PC-9 (cell line): ENCODE measurements around the gene TGM1.

ENCODE experiments used
- EZH2 ChIP-seq: fragments of 200-600 bp; sonication (generic); IDR thresholded peaks from 2 replicates; pipeline ENCODE4 v1.8.0; 2017; ENCODE audit warnings: antibody characterized with exemption, low read depth
- TF ChIP-seq, protein P1 (sequence below): fragments of 200-600 bp; sonication (generic); conservative IDR thresholded peaks from 2 replicates; pipeline ENCODE4 v1.6.1; 2017; ENCODE audit warnings: mixed run types, antibody characterized with exemption, mild to moderate bottlenecking, moderate library complexity

DNA sequence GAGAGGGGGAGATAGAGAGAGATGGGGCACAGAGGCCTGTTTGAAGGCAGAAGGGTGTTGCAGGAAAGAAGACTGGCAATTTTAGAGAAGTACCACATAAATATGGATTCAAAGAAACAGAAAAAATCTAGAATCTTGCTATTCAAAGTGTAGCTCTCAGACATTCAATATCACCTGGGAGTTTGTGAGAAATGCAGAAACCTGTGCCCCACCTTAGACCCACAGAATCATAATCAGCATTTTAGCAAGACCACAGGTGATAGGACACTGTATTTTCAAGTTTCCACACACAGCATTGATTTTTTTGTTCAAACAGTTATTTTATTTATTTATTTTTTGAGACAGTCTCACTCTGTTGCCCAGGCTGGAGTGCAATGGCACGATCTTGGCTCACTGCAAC is 34.1 kb downstream of the TGM1 start:
- no peak for TF ChIP-seq EZH2
- TF ChIP-seq, protein P1, sequence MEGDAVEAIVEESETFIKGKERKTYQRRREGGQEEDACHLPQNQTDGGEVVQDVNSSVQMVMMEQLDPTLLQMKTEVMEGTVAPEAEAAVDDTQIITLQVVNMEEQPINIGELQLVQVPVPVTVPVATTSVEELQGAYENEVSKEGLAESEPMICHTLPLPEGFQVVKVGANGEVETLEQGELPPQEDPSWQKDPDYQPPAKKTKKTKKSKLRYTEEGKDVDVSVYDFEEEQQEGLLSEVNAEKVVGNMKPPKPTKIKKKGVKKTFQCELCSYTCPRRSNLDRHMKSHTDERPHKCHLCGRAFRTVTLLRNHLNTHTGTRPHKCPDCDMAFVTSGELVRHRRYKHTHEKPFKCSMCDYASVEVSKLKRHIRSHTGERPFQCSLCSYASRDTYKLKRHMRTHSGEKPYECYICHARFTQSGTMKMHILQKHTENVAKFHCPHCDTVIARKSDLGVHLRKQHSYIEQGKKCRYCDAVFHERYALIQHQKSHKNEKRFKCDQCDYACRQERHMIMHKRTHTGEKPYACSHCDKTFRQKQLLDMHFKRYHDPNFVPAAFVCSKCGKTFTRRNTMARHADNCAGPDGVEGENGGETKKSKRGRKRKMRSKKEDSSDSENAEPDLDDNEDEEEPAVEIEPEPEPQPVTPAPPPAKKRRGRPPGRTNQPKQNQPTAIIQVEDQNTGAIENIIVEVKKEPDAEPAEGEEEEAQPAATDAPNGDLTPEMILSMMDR, result no peak
